Kidney (tissue), 14 donors: Measurements from ENCODE around the gene ARHGAP26. TPM values are rescaled to one million over a fixed set of nuclear protein-coding genes. Genes with fewer than 3 reads are reported as not detected.

Experiments used
- DNase-seq, 5 donors: peaks; one replicate each; pipeline ENCODE4 v3.0.0-alpha.2; 2013 to 2020
- FAIRE-seq: peaks from 2 replicates; lab custom pipeline; 2012; peaks lifted over from hg19 to GRCh38; lab: Jason Lieb, UNC
- H3K27ac ChIP-seq, 2 donors: one replicate each; pipeline ENCODE4 v1.7.0; 2013; ENCODE audit warnings: low read depth in 2 of 2, low read length in 2 of 2, inconsistent platforms in 1 of 2
- H3K27me3 ChIP-seq: one replicate; pipeline ENCODE4 v1.7.1; 2013; ENCODE audit warnings: low read length, inconsistent platforms; ENCODE audit not compliant: control insufficient read depth, insufficient read depth
- H3K36me3 ChIP-seq, 3 donors: one replicate each; pipeline versions ENCODE4 v1.7.0 to v1.7.1; 2013; ENCODE audit warnings: low read length in 3 of 3, control low read depth in 1 of 3, inconsistent platforms in 1 of 3; ENCODE audit not compliant: insufficient read depth in 3 of 3, control insufficient read depth in 2 of 3
- H3K4me1 ChIP-seq, 3 donors: one replicate each; pipeline versions ENCODE4 v1.7.0 to v1.7.1; 2013; ENCODE audit warnings: low read length in 3 of 3, inconsistent platforms in 1 of 3, low read depth in 1 of 3; ENCODE audit not compliant: control insufficient read depth in 2 of 3, insufficient read depth in 2 of 3
- H3K4me3 ChIP-seq, 3 donors: one replicate each; pipeline versions ENCODE4 v1.7.0 to v1.8.1; 2013; ENCODE audit warnings: low read length in 3 of 3, control low read depth in 1 of 3, inconsistent platforms in 1 of 3
- H3K9ac ChIP-seq, 3 donors: one replicate each; pipeline versions ENCODE4 v1.7.0 to v1.7.1; 2013; ENCODE audit warnings: low read length in 3 of 3, control low read depth in 1 of 3, inconsistent platforms in 1 of 3
- H3K9me3 ChIP-seq, 3 donors: one replicate each; pipeline versions ENCODE4 v1.7.0 to v1.7.1; 2013; ENCODE audit warnings: low read length in 3 of 3, control low read depth in 1 of 3, inconsistent platforms in 1 of 3; ENCODE audit not compliant: control insufficient read depth in 2 of 3, insufficient read depth in 1 of 3
- CTCF ChIP-seq: IDR thresholded peaks from 3 replicates; pipeline ENCODE4 v1.5.1; 2012; ENCODE audit warnings: mild to moderate bottlenecking, moderate library complexity, borderline replicate concordance; ENCODE audit not compliant: insufficient read depth; ENCODE audit errors: extremely low read depth
- intact Hi-C: fragments of 100-400 bp; cut with DNase I; formaldehyde crosslinking; loops from one replicate; pipeline ENCODE4 v1.11.1; 2022
- polyA plus RNA-seq: library from polyadenylated mRNA; stranded (reverse); fragments of 350-450 nt; fragmentation: Illumina TruSeq; extraction: RNeasy Lipid Tissue Mini Kit (QIAGEN cat#74804); gene quantifications from one replicate; pipeline ENCODE4 v1.2.3, GENCODE V29; 2014; ENCODE audit warnings: low read depth, low replicate concordance; ENCODE audit not compliant: insufficient read depth
- total RNA-seq: library from RNA; stranded (reverse); fragmentation: NEBNext Ultra II Directional; extraction: Animal tissue kit (Norgen Biotek cat#: 25700); gene quantifications from one replicate; pipeline ENCODE4 v1.2.1, GENCODE V29; 2021
- donor health status: control.
- donor health status: control.
- donor health status: control.
- donor health status: control.
- donor health status: control.
- donor health status: DM: yes; HTN: yes; CAD: no.
- donor health status: Normal renal cell carcinoma (clear cell type).

Gene ARHGAP26
- total and polyA plus RNA-seq, 2 donors from 2014 or later: 2.5 to 85.7 TPM

GRCh38 chr5:143227301-143227700 is 457.1 kb downstream of the ARHGAP26 start:
- no peak overlapping the region for H3K9ac ChIP-seq
- intact Hi-C loops: no loop called here

GRCh38 chr5:143228597-143229293 is 458.6 kb downstream of the ARHGAP26 start:
- intact Hi-C loops: no loop called here
- Histone ChIP-seq H3K27me3 (no peaks in the 10 kb centered on the region), H3K9me3 (no peaks in the 10 kb centered on the region), H3K9ac (no peak overlapping the region), H3K4me3 (no peak overlapping the region), H3K27ac (no peak overlapping the region), H3K36me3 (no peaks in the 10 kb centered on the region), H3K4me1 (peaks cover 0 to 18% (median 17%) of the 10 kb centered on the region in 3 donors)
- DNase-seq (no peak), FAIRE-seq (no peak)
- TF ChIP-seq CTCF: no peak

More at GRCh38 chr5:143227301-143227700, 457.1 kb downstream of the ARHGAP26 start:
- H3K27me3 ChIP-seq: no peaks in the 10 kb centered on the region
- H3K36me3 ChIP-seq: peaks cover 0 to 2% (median 0%) of the 10 kb centered on the region in 3 donors
- no peak overlapping the region for H3K4me3 ChIP-seq
- TF ChIP-seq CTCF: no peak
- DNase-seq (no peak), FAIRE-seq (no peak)
- H3K27ac ChIP-seq: no peak overlapping the region
- H3K4me1 ChIP-seq: peaks cover 0 to 17% (median 16%) of the 10 kb centered on the region in 3 donors
- no peaks in the 10 kb centered on the region for H3K9me3 ChIP-seq

- H3K9ac ChIP-seq: peak overlapping the region in 1 of 3 donors; percentile 3
- H3K4me3 ChIP-seq: peak overlapping the region in 1 of 3 donors; percentile 17
- intact Hi-C loops: no loop called here
- no peak for TF ChIP-seq CTCF
- FAIRE-seq (no peak), DNase-seq (no peak)
- no peaks in the 10 kb centered on the region for H3K27me3 ChIP-seq
- peak overlapping the region; percentile 44 to 74 for H3K27ac ChIP-seq
- peaks cover 0 to 22% (median 18%) of the 10 kb centered on the region in 3 donors for H3K4me1 ChIP-seq
- no peaks in the 10 kb centered on the region for H3K9me3 ChIP-seq
- H3K36me3 ChIP-seq: no peaks in the 10 kb centered on the region
These were observed 459.3 kb downstream of the ARHGAP26 start for GRCh38 chr5:143229426-143229895.
